Esophagus muscularis mucosa (tissue), 4 donors: ENCODE results near the gene GAREM1. TPM values are rescaled to one million over a fixed set of nuclear protein-coding genes. Genes with fewer than 3 reads are reported as not detected.
A peak's percentile ranks its signal among the peaks of the same experiment; 100 is the strongest.

ENCODE experiments used
- DNase-seq: peaks from one replicate; pipeline ENCODE4 v3.0.0-alpha.2; 2017; ENCODE audit errors: extremely low spot score
- H3K27ac ChIP-seq, 4 donors: fragments of 200-600 bp; sonication (generic); replicated peaks in 1 of 4; 1 replicate in 3 of 4; 2 replicates in 1 of 4; pipeline ENCODE4 v1.5.1; 2016 to 2019; ENCODE audit warnings: mild to moderate bottlenecking in 1 of 4
- H3K27me3 ChIP-seq, 4 donors: fragments of 200-600 bp; sonication (generic); one replicate each; pipeline versions ENCODE4 v1.5.1 to v1.6.0; 2016 to 2019
- H3K36me3 ChIP-seq, 4 donors: fragments of 200-600 bp; sonication (generic); one replicate each; pipeline ENCODE4 v1.5.1; 2016 to 2019
- H3K4me1 ChIP-seq, 4 donors: fragments of 200-600 bp; sonication (generic); one replicate each; pipeline ENCODE4 v1.5.1; 2016 to 2019
- H3K4me3 ChIP-seq, 4 donors: fragments of 200-600 bp; sonication (generic); 1 replicate in 2 of 4; 2 replicates in 2 of 4; pipeline ENCODE4 v1.5.1; 2016 to 2019; ENCODE audit warnings: mild to moderate bottlenecking in 4 of 4, moderate library complexity in 1 of 4
- H3K9me3 ChIP-seq, 4 donors: fragments of 200-600 bp; sonication (generic); 1 replicate in 3 of 4; 2 replicates in 1 of 4; pipeline ENCODE4 v1.5.1; 2016 to 2019
- EP300 ChIP-seq: sonication (generic); formaldehyde crosslinking; IDR thresholded peaks from one replicate; pipeline ENCODE4 v1.6.1; 2017; ENCODE audit warnings: antibody characterized with exemption
- POLR2A ChIP-seq: fragments of 450-650 bp; IDR thresholded peaks from one replicate; pipeline ENCODE4 v1.6.1; 2017; ENCODE audit warnings: antibody characterized with exemption, moderate library complexity, mild to moderate bottlenecking, low read depth
- POLR2AphosphoS5 ChIP-seq, 2 donors: sonication (generic); formaldehyde crosslinking; IDR thresholded peaks; one replicate each; pipeline ENCODE4 v1.6.1; 2017; ENCODE audit warnings: antibody characterized with exemption in 2 of 2
- WGBS: methylation state at CpG from one replicate; pipeline ENCODE4 v1.1.5; 2018; 5-methylcytosine and 5-hydroxymethylcytosine counted together
- intact Hi-C: fragments of 100-400 bp; cut with DNase I; formaldehyde crosslinking; loops from one replicate; pipeline ENCODE4 v1.15.1; 2023
- total RNA-seq, 4 donors: library from RNA; depleted of rRNA; stranded (reverse); fragments of >200 nt; gene quantifications; one replicate each; pipeline versions ENCODE4 v1.1.0 to v1.2.1, GENCODE V29; 2016
- TF ChIP-seq, protein P1 (sequence below), 3 experiments: fragments of 200-600 bp in 2 of 3; fragments of 450-650 bp in 1 of 3; sonication (generic) in 2 of 3; IDR thresholded peaks; one replicate each; pipeline ENCODE4 v1.5.1; 2017 to 2019; ENCODE audit warnings: antibody characterized with exemption in 3 of 3, mild to moderate bottlenecking in 2 of 3, moderate library complexity in 1 of 3

Gene GAREM1
- total RNA-seq, 4 donors from 2014 or later: 7.0 to 11.6 (median 9.8) TPM

DNA sequence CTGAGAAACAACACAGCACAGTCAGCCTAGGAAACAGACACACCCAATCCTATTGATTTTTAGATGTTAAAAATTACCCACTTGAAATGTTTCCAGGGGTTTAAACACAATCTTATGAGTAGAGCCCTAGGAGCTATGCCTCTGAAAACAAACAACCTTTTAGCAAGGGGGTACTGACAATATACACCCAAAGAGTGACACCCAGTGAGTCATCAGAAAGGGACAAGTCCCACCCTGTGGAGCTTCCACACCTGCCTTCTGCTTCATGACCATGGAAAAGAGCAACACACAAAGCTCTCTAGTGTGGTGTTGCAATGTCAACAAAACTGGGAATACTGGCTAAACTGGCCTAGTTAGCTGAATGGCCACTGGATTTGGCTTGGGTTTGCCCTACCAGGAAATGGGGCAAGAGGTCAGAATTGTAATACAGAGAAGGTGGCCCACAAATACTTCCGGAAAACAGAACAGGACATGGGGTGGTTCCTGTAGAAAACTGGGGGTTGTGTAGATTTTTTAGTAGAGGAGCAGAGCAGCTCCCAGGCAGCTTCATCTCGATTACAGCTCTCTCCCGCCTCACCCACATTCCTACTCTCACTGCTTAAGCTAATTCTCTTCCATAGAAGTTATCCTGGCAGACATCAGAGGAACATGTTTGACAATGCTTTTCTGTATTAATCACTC is 98.2 kb downstream of the GAREM1 start:
- Histone ChIP-seq H3K4me3 (no peak overlapping the region), H3K36me3 (no peaks in the 10 kb centered on the region), H3K4me1 (peaks cover 18 to 41% (median 35%) of the 10 kb centered on the region in 4 donors), H3K27me3 (no peaks in the 10 kb centered on the region), H3K9me3 (no peaks in the 10 kb centered on the region), H3K27ac (peak overlapping the region in 1 of 4 donors; percentile 20)
- TF ChIP-seq, protein P1, sequence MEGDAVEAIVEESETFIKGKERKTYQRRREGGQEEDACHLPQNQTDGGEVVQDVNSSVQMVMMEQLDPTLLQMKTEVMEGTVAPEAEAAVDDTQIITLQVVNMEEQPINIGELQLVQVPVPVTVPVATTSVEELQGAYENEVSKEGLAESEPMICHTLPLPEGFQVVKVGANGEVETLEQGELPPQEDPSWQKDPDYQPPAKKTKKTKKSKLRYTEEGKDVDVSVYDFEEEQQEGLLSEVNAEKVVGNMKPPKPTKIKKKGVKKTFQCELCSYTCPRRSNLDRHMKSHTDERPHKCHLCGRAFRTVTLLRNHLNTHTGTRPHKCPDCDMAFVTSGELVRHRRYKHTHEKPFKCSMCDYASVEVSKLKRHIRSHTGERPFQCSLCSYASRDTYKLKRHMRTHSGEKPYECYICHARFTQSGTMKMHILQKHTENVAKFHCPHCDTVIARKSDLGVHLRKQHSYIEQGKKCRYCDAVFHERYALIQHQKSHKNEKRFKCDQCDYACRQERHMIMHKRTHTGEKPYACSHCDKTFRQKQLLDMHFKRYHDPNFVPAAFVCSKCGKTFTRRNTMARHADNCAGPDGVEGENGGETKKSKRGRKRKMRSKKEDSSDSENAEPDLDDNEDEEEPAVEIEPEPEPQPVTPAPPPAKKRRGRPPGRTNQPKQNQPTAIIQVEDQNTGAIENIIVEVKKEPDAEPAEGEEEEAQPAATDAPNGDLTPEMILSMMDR (IDR thresholded peaks at IDR 0.05): no peak
- no peak for TF ChIP-seq POLR2A
- no peak for TF ChIP-seq POLR2AphosphoS5 (IDR thresholded peaks at IDR 0.05)
- no peak for TF ChIP-seq EP300
- intact Hi-C loops: no loop called here
- no peak for DNase-seq
- WGBS: 69% methylated on average over 3 of the region's 3 CpGs

DNA sequence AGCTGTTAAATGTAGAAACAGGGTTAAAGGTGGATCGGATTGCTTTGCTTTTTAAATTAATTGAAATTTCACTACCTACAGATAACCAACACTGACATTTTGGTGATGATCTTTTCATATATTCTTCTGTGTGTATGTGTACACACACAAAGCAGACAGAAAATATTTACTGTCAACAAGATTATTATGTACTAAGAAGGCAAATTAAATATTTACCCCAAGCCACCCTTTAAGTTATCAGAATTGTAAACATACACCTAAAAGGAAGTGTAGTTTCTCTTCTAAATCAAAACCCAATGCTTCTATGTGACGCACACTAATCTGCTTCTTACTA is 98.7 kb downstream of the GAREM1 start:
- no peaks in the 10 kb centered on the region for H3K36me3 ChIP-seq
- no peak for TF ChIP-seq POLR2A
- TF ChIP-seq, protein P1 (IDR thresholded peaks at IDR 0.05): no peak
- H3K4me3 ChIP-seq: no peak overlapping the region
- H3K4me1 ChIP-seq: peaks cover 18 to 42% (median 35%) of the 10 kb centered on the region in 4 donors
- 33% methylated on average over 2 of the region's 2 CpGs for WGBS
- intact Hi-C loops: no loop called here
- H3K27ac ChIP-seq: no peak overlapping the region
- H3K27me3 ChIP-seq: no peaks in the 10 kb centered on the region
- no peaks in the 10 kb centered on the region for H3K9me3 ChIP-seq
- DNase-seq: no peak

DNA sequence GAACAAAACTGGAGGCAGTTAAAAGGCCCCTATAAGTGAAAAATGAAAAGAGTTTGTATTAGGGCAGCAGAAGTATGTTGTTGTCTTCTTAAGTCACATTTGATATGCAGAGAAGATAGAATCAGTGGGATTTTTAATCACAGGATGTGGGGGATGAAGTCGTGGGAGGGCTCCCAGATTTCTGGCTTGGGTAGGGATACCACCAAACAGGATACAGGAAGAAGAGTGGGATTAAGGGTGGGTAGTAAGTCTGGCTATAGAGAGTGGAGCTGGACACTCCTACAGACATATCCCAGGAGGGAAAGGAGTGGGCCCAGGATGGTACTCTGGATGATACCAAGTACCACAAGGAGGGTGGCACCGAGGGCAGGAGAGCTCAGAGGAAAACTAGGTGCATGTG is 99.3 kb downstream of the GAREM1 start:
- Histone ChIP-seq H3K27me3 (no peaks in the 10 kb centered on the region), H3K4me1 (peaks cover 19 to 49% (median 37%) of the 10 kb centered on the region in 4 donors), H3K27ac (no peak overlapping the region), H3K9me3 (no peaks in the 10 kb centered on the region), H3K4me3 (no peak overlapping the region), H3K36me3 (no peaks in the 10 kb centered on the region)
- 81% methylated on average over 2 of the region's 2 CpGs for WGBS
- no peak for DNase-seq
- no peak for TF ChIP-seq POLR2AphosphoS5 (IDR thresholded peaks at IDR 0.05)
- TF ChIP-seq, protein P1 (IDR thresholded peaks at IDR 0.05): no peak
- no peak for TF ChIP-seq EP300
- no peak for TF ChIP-seq POLR2A
- intact Hi-C loops: no loop called here

DNA sequence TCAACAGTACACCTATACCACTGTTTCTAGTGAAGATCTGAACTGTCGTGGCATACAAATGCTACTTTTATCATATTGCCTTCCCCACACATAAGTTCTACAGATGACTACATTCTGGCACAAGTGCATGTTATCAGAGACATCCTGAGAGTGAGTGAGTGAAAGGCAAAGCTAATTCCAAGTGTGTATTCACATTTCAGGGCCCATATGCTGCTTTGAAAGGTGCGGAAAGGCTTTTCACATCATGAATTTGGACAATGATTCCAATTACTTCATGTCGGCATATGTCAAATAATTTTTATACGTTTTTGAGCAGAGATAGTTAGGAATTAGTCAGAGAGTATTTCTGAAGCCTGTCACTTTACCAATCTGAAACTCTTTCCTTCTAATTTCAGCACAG is 101.7 kb downstream of the GAREM1 start:
- Histone ChIP-seq H3K9me3 (no peaks in the 10 kb centered on the region), H3K27me3 (no peaks in the 10 kb centered on the region), H3K4me1 (peaks cover 14 to 46% (median 33%) of the 10 kb centered on the region in 4 donors), H3K4me3 (no peak overlapping the region), H3K36me3 (no peaks in the 10 kb centered on the region), H3K27ac (no peak overlapping the region)
- whole genome bisulfite sequencing: 93% methylated on average over 4 of the region's 4 CpGs
- DNase-seq: no peak
- TF ChIP-seq, protein P1 (IDR thresholded peaks at IDR 0.05): no peak
- TF ChIP-seq POLR2AphosphoS5 (IDR thresholded peaks at IDR 0.05) (no peak), EP300 (no peak), POLR2A (no peak)
- intact Hi-C loops: no loop called here

DNA sequence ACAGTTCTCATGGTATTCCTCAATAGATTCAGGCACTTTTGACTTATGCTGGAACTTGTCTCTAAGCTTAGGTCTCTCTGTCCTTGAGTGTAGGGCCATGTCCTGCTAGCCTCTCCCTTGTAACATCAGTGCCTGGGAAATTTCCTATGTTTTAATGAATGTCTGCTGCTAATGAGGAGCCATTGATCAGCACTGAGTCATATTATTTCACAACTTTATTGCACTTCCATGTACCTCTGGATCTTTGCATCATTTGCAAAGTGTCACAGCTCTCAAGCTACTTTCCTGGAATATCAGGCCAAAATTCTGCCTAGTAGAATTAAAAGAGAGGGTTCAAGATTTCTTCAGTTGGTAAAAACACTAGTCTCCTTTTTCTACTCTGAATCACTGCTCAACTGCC is 102.5 kb downstream of the GAREM1 start:
- no peaks in the 10 kb centered on the region for H3K27me3 ChIP-seq
- DNase-seq: no peak
- H3K27ac ChIP-seq: no peak overlapping the region
- no peak overlapping the region for H3K4me3 ChIP-seq
- no peaks in the 10 kb centered on the region for H3K9me3 ChIP-seq
- peaks cover 6 to 43% (median 27%) of the 10 kb centered on the region in 4 donors for H3K4me1 ChIP-seq
- intact Hi-C loops: no loop called here
- TF ChIP-seq POLR2AphosphoS5 (IDR thresholded peaks at IDR 0.05) (no peak), EP300 (no peak), POLR2A (no peak)
- TF ChIP-seq, protein P1 (IDR thresholded peaks at IDR 0.05): no peak
- no peaks in the 10 kb centered on the region for H3K36me3 ChIP-seq
